NCI-H2196 treated with DMSO at 0.1 percent for 48 hours (cell line): Measurements from ENCODE around the gene ARHGAP26.
"Not testable (repeated sequence)": the region's sequence is repeated elsewhere in the genome, so short reads cannot be mapped to it uniquely, and the experiment has no call there.

ENCODE experiments used
- DNase-seq: peaks from one replicate; lab custom pipeline; 2025; ENCODE audit not compliant: unreplicated experiment; lab: John Stamatoyannopoulos, UW

The ARHGAP26 gene

DNA sequence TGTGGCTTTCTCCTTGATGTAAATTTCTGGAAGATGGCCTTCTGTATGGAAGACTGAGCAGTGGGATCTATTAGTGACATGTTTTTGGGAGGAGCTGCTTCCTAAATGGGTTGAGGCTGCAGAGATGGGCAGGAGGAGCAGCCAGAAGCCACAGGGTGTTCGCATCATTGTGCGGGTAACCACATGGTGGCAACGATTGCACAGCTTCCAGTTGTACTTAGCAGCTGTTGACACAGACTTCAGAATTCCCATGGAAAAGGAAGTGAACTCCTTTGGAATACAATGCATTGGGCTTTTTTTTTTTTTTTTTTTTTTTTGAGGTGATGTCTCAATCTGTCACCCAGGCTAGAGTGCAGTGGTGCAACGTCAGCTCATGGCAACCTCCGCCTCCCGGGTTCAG, 336.0 kb downstream of the ARHGAP26 start:
- peak; percentile 30 for DNase-seq

DNA sequence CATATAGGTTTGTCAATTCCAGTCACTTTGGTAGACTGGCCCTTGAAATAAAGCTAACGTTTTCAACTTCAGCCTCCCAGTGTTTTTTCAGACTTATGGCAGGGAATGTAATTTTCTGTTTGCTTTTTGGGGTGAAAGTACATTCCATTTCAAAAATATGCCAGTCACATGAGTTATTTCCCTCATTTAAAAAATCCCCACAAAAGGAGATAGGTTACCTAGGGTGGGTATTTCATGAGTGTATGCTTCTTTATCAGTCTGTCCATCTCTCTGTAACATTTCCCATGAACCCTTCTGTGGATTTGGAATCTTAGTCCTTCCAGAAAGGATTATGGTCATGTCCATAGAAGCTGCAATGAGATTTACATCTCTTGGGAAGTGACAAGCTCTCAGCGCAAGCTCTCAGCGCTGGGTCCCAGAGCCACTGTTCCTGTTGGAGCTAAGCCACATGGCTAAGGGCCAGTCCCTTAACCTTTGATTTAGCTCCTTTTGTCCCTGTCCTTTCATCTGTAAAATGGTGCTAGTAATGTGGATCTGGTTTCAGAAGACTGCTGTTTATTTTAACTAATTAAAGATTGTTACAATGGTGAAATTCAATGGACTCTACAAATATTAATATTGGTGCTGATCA, 338.4 kb downstream of the ARHGAP26 start:
- DNase-seq, result peak; percentile 69

DNA sequence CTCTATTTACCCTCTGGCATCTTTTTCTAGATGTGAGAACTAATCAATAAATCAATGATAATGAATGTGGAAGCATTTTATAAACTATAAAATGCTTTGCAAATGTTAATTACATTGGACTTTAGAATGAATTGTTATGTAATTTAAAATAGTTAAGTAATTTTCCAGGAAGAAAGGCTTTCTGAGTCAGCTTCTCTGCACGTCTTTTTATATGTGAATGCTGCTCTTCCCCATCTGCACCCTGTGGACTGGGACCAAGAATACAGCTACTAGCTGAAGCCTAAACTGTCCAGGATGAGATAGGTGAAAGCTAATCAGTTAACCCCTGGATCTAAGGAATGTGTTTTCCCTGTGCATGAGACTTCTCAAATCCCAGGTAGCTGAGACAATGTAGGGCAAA, 340.4 kb downstream of the ARHGAP26 start:
- no peak for DNase-seq

DNA sequence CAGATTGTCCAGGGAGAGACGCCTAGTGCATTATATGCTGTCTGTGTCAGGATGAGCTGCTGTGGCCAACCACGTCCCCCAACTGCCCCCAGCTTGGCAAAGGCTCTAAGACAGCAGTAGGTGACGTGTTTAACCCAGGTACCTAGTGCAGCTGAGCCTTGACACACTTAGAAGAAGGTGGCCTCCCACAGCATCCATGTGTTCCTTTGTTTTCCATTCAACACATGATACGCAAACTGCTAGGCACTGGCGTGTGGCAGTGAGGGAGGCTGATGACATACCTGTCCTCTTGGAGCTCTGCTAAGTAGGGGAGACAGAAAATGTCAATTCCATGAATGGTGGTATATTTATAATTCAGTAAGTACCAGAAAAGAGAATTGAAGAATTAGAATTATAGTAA, 341.6 kb downstream of the ARHGAP26 start:
- DNase-seq, result no peak

DNA sequence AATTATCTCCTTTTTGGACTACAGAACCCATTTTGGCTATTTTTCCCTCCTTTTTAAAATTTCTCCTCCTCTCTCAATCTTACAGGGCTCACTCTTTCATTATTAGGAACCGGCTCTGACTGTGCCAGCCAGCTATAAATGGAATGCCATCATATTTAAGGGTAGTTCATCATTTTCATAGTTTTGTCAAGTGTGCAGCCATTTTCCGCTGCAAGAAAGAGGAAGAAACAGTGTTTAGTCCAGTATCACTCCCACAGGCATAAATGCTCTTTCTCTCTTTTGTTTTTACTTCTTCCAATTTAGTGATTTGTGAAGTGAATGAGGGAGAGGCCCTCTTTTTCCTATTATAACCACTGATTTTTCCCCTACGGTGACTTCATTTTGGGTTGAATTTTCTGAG, 343.3 kb downstream of the ARHGAP26 start:
- DNase-seq, result no peak

DNA sequence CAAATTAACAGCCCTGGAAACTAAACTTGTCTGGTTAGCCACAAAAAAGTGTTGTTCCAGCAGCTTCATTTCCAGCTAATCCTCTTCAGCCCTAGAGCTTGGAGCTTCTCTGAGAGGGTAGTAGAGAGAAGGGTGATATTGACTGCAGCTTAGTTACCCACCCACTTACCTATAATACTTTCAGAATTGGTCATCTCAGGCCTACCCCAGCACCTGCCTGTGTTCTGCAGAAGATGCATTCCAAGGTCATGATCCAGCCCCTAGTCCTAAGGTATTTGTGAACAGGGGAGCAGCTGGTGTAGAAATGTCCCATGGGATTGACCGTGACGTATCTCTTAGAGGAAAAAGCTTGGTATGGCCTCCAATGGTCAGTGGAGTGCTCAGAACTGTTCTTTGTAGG, 344.3 kb downstream of the ARHGAP26 start:
- no peak for DNase-seq

DNA sequence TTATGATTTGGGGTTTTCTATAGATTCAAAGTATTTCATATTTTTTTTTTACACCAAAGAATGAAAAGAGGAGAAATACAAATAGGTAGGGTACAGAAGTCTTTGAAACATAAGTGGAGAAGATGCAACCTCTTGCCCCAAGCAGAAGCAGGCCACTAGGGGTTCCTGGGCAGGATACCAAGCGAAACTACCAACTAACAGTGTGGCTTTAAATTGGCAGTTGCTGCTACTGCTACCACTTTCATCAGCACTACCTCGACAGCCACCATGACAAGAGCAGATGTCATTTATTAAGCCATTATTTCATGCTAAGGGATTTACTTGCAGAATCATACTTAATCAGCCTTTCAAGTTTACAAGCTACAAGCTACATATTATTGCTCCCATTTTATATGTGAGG, 345.2 kb downstream of the ARHGAP26 start:
- no peak for DNase-seq

DNA sequence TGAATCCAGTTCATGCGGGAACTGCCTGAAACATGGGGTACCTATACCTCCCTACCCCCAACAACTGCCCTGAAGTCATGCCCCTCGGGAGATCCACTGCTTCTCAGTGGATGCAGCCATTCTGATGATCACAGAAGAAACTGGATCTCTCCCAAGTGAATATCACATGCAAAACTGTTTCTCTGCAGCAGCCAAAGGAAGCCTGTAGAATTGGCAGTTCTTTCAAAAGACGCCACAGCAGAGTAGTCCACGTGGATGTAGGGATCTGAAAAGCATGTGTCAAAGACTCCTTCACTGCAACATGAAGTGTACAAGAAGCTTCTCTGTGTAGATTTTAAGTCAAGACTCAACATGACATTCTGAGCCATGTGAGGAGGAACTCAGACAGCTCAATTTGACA, 346.6 kb downstream of the ARHGAP26 start:
- DNase-seq, result no peak

DNA sequence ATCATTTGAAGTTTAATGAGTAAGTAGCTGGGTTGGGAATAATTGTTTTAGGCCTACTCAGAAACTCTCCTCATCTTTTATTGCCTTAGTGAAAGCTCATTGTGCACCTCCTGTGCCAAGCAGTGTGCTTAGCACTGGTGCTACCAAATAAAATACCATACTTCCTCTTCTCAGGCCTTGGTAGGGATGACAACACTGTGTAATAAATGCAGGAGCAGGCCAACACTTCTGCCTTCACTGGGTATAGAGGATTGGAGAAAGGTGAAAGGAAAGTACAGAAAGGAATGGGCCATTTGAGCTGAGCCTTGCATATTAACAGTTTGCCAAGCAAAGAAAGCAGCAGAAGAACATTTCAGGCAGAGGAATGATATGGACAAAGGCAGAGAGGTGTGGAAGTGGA, 347.6 kb downstream of the ARHGAP26 start:
- DNase-seq, result no peak

DNA sequence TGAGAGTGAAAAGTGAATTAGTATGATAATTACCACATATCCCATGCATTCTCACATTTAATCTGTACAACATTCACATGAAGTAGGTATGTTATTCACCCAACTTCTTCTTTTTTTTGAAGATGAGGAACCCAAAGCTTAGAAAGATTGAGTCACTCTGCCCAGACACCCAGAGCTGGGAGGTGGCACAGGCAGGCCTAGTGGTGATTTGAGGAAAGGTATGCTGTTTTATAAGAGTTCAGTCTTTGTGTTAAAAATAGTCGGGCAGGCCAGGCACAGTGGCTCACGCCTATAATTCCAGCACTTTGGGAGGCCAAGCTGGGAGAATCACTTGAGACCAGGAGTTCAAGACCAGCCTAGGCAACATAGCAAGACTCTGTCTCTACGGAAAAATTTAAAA, 348.0 kb downstream of the ARHGAP26 start:
- no peak for DNase-seq

DNA sequence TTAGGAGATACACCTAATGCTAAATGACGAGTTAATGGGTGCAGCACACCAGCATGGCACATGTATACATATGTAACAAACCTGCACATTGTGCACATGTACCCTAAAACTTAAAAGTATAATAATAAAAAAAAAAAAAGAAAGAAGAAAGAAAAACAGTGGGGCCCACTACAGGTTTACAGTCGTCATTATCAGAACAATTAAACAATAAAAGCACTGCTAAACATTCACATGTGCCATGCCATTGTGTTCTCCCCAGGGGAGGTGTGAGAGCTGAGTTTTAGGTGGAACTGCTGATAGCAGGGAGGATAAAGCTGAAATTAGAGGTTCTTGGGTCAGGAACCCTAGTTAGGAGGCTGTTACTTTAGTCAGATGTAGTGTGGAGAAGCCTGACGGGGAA, 348.6 kb downstream of the ARHGAP26 start:
- DNase-seq, result not testable (repeated sequence)

DNA sequence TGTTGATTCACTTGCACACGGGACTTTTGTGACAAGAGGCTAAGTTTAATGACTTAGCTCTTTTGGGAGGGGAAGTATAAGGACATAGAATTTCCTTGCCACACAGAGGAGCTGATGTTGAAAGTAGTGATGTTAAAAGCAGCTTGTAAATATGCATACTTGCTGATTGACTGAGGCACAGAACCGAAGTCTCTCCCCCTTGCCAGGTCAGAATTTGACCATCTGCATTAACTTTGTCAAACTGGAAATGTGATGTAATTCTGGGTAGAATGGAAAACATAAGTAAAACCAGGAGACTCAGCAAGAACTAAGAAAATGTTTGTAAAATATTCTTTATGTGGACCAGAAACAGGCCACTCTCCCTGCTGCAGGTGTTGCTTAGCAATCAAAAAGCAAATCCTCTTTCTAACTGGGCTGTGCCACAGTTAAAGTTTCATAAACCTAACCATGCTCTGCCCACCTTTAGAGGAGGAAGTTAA, 349.2 kb downstream of the ARHGAP26 start:
- no peak for DNase-seq

DNA sequence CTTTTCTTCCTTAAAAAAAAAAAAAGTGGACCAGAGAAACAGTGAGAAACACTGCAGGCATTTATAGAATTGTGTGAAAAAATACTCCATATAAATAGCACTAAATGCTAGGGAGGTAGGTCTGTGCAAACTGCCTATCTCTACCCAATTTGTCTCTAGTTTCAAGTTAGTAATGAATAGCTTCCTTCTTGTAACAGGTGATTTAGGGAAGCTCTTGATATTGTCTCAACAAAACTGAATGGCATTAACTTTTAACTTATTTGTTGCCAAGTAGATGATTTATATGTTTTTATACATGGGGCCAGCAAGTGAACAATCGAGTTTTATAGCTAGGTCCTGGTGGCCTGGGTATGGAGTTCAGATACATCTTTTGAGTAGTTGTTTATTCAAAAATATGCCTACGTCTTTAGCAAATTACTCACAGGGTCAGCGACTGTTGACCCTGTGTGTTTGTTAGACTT, 349.7 kb downstream of the ARHGAP26 start:
- no peak for DNase-seq

DNA sequence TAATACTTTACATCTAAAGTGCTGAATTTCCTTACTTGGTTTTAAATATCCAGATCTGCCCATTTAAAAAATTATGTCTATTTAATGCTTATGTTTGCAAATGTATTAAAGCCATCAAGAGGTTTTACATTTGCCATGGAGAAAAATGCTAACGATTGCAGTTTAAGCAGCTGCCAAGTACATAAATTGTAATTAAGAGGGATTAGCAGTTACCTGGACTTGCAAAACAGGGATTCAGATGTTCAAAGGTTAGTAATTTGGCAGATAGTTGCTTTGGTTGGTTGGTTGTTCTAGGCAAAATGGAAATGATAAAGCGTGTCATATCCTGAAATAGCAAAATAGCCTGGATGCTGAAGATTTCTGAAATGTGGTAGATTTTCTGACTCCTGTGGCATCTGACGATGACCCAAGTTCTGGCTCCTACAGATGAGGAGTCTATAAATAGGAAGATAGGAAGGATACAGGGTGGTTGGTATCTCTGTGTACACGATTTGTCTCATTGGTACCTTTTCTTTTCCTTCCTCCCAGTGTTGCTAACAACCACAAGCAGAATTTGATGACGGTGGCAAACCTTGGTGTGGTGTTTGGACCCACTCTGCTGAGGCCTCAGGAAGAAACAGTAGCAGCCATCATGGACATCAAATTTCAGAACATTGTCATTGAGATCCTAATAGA, 350.4 kb downstream of the ARHGAP26 start:
- no peak for DNase-seq

DNA sequence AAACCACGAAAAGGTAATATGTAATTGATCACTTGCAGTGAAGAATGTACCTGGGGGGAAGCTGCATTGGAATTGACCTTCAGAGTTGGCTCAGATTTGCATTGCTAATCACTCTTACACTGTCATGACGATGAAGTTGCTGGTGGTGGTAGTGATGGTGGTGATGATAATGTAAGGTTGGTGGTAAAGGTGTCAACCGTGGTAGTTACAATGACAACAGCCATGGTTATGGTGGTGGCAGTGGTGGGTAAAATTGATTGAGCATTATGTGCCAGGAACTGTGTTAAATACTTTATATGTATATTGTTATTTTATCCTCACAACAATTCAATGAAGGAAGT, 350.9 kb downstream of the ARHGAP26 start:
- no peak for DNase-seq

DNA sequence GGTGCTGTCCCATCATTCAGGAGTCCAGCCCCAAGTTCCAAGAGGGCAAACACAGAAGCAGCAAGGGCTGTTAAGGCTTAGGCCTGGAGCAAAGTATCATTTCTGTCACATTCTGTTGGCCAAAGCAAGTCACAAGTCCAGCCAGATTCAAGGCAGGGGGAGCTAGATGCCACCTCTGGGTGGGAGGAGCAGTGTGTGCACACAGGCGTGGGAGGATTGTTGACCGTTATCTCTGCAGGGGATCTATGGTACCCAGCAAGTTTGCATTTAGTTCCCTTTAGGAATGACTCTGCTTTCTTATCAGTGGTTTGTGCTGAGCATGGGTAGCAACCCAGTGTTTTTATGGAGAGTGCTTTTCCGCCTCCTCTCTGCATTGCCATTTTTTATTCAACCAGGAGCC, 354.4 kb downstream of the ARHGAP26 start:
- DNase-seq, result no peak

DNA sequence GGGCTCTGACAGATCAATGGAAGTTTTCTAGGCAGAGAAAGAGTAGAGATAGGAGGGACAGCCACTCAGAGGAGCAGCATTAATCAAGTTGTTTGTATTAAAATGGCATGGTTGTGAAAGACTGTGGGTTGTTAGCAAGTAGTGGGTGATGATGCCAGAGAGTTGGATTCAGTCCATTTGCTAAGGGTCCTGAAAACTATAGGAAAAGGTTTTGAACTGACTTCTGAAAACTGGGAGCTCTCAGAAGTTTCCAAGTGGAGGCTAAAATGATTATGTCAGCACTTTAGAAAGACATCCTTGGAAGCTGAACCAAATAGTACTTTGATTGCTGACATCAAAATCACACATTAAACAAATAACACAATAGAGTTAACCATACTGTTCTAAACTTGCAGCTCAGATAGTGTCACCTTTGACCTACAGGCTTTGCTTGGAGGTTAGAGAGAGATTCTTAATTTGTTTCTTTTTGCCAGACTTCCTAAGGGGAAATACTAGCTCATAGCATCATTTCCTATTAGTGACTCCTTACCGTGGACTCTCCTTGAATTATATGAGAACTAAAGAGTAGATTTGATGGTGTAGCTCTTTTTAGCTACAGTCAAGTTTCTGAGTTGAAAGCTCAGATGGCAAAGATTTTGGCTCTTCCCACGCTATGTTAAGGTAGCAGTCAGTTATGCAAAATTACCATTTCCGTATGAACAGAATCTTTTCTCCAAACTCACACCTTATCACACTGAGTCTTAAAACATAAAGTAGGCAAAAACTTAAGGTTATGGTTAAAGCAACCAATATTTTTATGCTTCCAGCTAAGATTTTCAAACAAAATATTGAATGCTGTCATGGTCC, 356.2 kb downstream of the ARHGAP26 start:
- no peak for DNase-seq

DNA sequence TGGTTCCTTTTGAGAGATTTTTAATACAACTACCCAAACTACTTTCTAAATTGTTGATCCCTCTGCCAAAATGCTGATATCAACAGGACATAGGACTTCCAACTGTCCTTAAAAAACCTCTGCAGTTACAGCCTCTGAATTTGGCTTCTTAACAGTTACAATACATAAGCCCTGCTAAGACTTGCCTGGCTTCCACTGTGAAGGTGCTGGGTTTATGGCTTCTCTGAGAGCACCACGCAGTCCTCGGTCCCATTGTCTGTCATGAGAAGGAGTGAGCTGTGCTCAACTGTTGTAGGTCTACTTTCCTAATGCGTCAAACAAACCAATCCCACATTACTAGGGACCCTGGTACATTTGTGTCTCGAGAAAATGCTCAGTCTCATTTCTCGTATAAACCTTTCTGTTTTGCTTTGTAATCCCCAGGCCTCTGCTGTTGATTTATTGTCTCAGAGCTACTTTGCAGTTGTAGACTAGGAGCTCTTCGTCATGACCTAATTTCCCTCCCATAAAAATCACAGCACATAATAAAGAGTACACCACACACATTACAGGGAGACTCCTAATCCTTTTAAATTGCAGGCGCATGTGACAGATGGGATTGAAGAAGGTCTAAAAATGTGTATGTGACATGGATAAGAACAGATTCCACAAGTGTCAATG, 358.4 kb downstream of the ARHGAP26 start:
- DNase-seq, result no peak

DNA sequence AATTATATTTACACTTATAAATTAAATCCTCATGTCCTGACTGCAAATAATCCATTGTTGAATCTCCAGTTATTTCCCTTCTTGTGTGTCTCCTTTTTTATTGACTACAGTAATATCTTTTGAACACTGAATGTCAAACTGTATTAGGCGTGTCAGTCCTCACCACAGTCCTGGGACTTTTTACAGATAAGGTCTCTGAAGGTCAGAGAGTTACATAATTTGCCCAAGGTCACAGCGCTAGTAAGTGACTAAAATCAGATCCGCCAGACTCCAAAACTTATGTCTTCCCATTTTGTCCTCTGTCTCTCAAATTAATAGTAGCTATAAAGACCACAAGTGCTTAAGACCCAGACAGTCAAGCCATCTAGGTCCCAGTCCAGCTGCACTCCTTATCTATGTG, 359.0 kb downstream of the ARHGAP26 start:
- DNase-seq, result no peak

DNA sequence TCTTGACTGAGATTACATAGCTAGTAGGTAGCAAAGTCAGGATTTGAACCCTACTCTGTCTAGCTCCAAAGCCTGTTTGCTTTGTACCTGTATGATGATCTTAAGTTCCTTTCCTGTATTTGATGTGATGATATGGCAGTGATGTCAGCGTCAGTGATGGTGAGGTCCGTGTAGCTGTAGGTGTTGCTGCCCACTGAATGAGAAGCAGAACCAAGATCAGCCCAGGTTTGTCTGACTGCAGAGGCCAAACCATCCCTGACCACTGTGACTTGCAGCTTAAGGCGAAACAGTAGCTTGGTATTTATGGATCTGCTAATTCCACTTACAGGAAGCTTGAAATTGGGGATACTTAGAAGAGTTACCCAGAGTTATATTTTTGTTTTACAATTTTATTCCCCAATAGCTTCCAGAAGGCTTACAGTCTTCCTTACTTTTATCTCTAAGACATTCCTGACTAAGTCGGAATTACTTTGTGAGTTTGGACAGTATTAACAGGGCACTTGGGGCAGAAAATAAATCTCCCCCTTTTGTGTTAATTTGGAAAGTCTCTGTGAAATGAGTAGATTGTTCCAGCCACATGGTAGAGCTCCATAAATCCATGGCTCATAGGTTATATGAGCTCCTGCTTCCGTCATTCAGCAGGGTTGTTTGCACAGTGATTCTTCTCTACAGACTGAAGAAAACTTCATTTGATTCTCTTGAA, 359.9 kb downstream of the ARHGAP26 start:
- no peak for DNase-seq
